Spinal cord (tissue), 10 donors: ENCODE data around the gene SEMA4G. TPM values are rescaled to one million over a fixed set of nuclear protein-coding genes. Genes with fewer than 3 reads are reported as not detected.

Experiments
- DNase-seq, 6 donors: peaks; one replicate each; pipeline versions ENCODE4 v3.0.0 to v3.0.0-alpha.2; 2013 to 2015; ENCODE audit warnings: low spot score in 6 of 6, low read depth in 4 of 6
- H3K27ac ChIP-seq: one replicate; pipeline ENCODE4 v1.5.1; 2013; ENCODE audit warnings: low read depth, low read length, control low read depth
- H3K27me3 ChIP-seq: one replicate; pipeline ENCODE4 v1.6.1; 2013; ENCODE audit warnings: low read length; ENCODE audit not compliant: control insufficient read depth, insufficient read depth
- H3K36me3 ChIP-seq: one replicate; pipeline ENCODE4 v1.6.1; 2013; ENCODE audit warnings: low read length; ENCODE audit not compliant: control insufficient read depth, insufficient read depth
- H3K4me1 ChIP-seq: one replicate; pipeline ENCODE4 v1.6.1; 2013; ENCODE audit warnings: low read length; ENCODE audit not compliant: control insufficient read depth, insufficient read depth
- H3K4me3 ChIP-seq: one replicate; pipeline ENCODE4 v1.5.1; 2013; ENCODE audit warnings: low read depth, low read length, control low read depth
- H3K9me3 ChIP-seq: one replicate; pipeline ENCODE4 v1.6.1; 2013; ENCODE audit warnings: low read length; ENCODE audit not compliant: control insufficient read depth, insufficient read depth
- WGBS: methylation state at CpG from one replicate; pipeline ENCODE4 v1.1.5; 2013; ENCODE audit warnings: missing lambda C conversion rate; ENCODE audit not compliant: insufficient coverage; 5-methylcytosine and 5-hydroxymethylcytosine counted together
- long read RNA-seq, 4 donors: transcript quantifications; one replicate each; lab custom pipeline, GENCODE V29; 2026
- polyA plus RNA-seq, 2 donors: library from polyadenylated mRNA; unstranded; fragments of 120-200 nt; gene quantifications; one replicate each; pipeline ENCODE4 v1.2.1, GENCODE V29; 2013; ENCODE audit not compliant: insufficient read length in 2 of 2
- total RNA-seq, 2 donors: library from RNA; depleted of rRNA in 1 of 2; stranded (reverse); fragments of 120-200 nt in 1 of 2; fragments of >200 nt in 1 of 2; gene quantifications; one replicate each; pipeline versions ENCODE4 v1.2.3 to v1.2.4, GENCODE V29; 2013 to 2014
- donor health status: healthy.

SEMA4G gene, protein sequence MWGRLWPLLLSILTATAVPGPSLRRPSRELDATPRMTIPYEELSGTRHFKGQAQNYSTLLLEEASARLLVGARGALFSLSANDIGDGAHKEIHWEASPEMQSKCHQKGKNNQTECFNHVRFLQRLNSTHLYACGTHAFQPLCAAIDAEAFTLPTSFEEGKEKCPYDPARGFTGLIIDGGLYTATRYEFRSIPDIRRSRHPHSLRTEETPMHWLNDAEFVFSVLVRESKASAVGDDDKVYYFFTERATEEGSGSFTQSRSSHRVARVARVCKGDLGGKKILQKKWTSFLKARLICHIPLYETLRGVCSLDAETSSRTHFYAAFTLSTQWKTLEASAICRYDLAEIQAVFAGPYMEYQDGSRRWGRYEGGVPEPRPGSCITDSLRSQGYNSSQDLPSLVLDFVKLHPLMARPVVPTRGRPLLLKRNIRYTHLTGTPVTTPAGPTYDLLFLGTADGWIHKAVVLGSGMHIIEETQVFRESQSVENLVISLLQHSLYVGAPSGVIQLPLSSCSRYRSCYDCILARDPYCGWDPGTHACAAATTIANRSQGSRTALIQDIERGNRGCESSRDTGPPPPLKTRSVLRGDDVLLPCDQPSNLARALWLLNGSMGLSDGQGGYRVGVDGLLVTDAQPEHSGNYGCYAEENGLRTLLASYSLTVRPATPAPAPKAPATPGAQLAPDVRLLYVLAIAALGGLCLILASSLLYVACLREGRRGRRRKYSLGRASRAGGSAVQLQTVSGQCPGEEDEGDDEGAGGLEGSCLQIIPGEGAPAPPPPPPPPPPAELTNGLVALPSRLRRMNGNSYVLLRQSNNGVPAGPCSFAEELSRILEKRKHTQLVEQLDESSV
- 1 to 10 TPM; 8.6 to 9.9 TPM for total RNA-seq
- 10 to 100 TPM; 67.0 to 72.6 TPM for polyA plus RNA-seq
- long read RNA-seq, donor 1, partial matches to known transcripts: 138 of 215 reads
- long read RNA-seq, donor 1, other reads (novel, unspliced or antisense): 77 of 215 reads
- long read RNA-seq, donor 2, partial matches to known transcripts: 0 of 1 reads
- long read RNA-seq, donor 2, other reads (novel, unspliced or antisense): 0 of 1 reads
- long read RNA-seq, donor 3, partial matches to known transcripts: 0 of 2 reads
- long read RNA-seq, donor 3, other reads (novel, unspliced or antisense): 0 of 2 reads
- long read RNA-seq, donor 4, partial matches to known transcripts: 257 of 296 reads
- long read RNA-seq, donor 4, other reads (novel, unspliced or antisense): 38 of 296 reads

DNA sequence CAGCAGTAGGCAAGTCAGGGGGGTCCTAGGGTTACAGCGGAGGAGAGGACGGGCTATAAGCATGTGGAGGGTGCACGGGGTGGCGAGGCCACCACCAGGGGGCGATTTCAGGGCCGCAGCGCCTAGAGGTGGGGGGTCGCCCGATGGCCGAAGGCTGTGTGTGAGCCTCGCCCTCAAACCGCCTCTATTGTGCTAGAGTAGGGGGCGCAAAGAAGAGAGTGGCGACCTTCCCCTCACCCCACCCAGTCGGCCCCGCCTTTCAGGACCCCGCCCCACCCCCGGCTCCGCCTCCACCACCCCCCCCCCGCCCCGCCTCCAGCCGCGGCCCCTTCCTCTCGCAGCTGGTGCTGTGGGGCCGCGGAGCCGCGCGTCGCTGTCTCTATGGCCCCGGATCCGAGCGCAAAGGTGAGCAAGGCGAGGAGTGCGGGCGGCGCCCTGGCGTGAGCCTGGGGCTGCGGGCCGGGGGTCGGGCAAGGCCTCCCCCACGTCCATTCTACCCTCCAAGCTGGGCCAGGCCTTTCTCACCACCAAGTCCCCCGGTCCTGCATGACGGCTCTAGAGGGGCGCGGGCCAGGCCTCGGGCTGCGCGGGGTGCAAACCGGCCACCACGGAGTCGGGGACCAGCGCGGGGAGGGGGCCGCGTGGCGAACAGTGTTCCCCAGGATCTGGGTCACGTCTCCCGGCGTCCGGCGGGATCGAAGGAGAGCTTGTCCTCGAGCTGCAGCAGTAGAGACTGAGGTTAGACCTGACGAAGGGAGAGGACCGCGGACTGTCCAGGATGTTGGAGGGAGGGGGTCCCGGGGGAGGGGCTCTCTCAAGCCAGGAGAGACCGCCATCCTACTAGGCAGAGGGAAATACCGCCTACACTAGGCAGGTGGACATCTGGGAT lies at the start of gene SEMA4G:
TSS of gene SEMA4G (plus strand) at position 318 of the 889 bp plus-strand sequence. CDS start 3,409 bp downstream, outside the sequence.
- peaks cover 21% of the 10 kb centered on the region for H3K36me3 ChIP-seq
- peak; percentile 15 to 87 (median 39) for DNase-seq
- H3K9me3 ChIP-seq: no peaks in the 10 kb centered on the region
- WGBS: 0% methylated on average over 51 of the region's 70 CpGs
- no peaks in the 10 kb centered on the region for H3K27me3 ChIP-seq
- no peak within 1 kb of the TSS for H3K27ac ChIP-seq
- H3K4me3 ChIP-seq: peak within 1 kb of the TSS; percentile 30
- peaks cover 23% of the 10 kb centered on the region for H3K4me1 ChIP-seq

DNA sequence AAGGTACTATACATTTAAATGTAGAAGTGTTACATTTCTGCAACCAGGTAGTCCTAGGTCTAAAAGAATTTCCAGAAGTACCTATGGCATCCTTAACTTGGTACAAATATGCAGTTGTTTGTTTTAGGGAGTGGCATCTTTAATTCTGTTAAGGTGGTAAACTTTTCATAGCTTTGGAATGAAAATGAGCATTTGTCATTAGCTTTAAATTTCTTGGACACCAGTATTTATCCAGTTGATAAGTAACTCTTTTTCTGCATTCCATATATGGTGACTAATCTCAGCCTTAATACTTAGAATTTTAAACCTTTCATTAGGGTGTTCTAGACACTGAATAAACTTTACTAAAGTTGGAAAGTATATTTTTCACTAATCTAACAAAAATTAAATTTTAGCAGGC lies 45.7 kb upstream of the SEMA4G start:
- peaks cover 41% of the 10 kb centered on the region for H3K36me3 ChIP-seq
- no peak overlapping the region for H3K4me3 ChIP-seq
- no peak for DNase-seq
- H3K9me3 ChIP-seq: no peaks in the 10 kb centered on the region
- H3K27ac ChIP-seq: no peak overlapping the region
- H3K4me1 ChIP-seq: no peaks in the 10 kb centered on the region
- H3K27me3 ChIP-seq: no peaks in the 10 kb centered on the region

DNA sequence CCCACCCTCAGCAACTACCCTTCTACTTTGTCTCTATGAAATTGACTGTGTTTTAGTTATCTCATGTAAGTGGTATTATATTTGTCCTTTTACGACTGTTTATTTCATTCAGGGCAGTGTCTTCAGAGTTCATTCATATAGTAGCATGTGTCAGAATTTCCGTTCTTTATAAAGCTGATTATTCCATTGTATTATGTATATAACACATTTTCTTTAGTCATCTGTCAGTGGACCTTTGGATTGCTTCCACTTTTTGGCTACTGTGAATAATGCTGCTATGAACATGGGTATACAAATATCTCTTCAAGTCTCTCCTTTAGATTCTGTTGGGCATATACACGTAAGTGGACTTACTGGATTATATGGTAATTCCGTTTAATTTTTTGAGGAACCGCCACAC lies 42.0 kb upstream of the SEMA4G start:
- no peak for DNase-seq
- Histone ChIP-seq H3K27me3 (no peaks in the 10 kb centered on the region), H3K4me3 (no peak overlapping the region), H3K36me3 (peaks cover 40% of the 10 kb centered on the region), H3K4me1 (no peaks in the 10 kb centered on the region), H3K9me3 (no peaks in the 10 kb centered on the region), H3K27ac (no peak overlapping the region)
- WGBS: no CpG with 5 or more reads among the region's 5 CpGs

DNA sequence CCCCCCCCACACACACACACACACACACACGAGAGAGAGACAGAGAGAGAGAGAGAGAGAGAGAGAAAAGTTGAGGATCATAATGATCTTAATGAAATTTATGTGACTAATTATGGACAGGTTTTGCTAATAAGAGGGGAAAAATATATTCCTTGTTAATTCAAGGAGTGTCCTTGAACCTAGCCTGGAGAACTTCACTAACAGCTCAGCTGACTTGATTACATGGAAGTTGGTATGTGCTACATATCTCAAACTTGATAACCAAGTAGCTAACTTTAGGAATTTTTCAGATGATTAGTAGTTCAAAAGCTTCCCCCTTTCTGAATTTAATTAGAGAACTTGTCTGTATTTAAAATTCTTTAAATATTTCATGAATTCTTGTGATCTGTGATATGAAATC lies 41.3 kb upstream of the SEMA4G start:
- H3K4me3 ChIP-seq: no peak overlapping the region
- WGBS: no CpG with 5 or more reads among the region's 1 CpG

DNA sequence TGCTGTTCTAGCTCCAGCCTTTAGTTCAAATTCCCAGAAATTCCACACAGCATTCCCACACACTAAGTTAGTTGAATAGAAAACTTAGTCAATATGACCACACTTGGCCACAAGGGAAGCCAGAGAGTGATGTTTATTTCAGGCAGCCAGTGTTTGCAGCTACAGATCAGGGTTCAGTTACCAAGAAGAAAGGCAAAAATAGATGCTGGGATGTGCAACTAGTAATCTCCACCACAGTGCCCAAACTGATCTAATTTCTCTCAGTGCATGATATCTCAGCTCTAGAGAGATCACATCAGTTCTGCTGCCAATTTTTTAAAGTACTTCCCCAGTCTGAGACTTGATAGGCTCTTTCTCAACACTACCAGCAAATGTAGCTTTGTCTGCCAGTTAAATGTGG lies 38.9 kb upstream of the SEMA4G start:
- Histone ChIP-seq H3K9me3 (no peaks in the 10 kb centered on the region), H3K4me1 (no peaks in the 10 kb centered on the region), H3K36me3 (peaks cover 35% of the 10 kb centered on the region), H3K4me3 (no peak overlapping the region), H3K27ac (no peak overlapping the region), H3K27me3 (no peaks in the 10 kb centered on the region)
- DNase-seq: no peak

More for the DNA sequence above, 41.3 kb upstream of the SEMA4G start:
- no peaks in the 10 kb centered on the region for H3K27me3 ChIP-seq
- peaks cover 37% of the 10 kb centered on the region for H3K36me3 ChIP-seq
- DNase-seq: no peak
- H3K9me3 ChIP-seq: no peaks in the 10 kb centered on the region
- H3K27ac ChIP-seq: no peak overlapping the region
- H3K4me1 ChIP-seq: no peaks in the 10 kb centered on the region

DNA sequence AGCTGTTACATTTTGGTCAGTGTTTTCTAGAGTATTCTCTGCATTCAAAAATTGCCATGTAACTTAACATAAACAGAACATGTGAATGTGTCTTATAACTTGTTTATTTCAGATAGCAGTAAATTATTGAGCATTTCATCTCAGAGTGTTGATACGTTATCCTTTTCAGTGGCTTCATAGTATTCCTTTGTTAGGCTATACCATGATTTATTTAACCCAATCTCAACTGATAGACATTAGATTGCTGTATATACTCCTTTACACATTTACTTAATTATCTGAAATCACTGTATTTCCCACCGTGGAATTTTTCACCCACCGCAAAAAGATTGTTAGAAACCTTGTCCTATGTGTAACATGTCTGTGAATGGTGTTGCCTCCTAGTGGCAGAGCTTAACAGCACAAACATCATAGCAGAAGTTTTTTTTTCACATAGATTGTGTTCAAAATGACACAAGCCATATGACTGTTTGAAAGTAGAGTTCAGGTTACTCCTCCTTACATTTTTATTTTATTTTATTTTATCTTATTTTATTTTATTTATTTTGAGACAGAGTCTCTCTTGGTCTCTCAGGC lies 35.1 kb upstream of the SEMA4G start:
- H3K4me1 ChIP-seq: no peaks in the 10 kb centered on the region
- no peaks in the 10 kb centered on the region for H3K9me3 ChIP-seq
- H3K4me3 ChIP-seq: no peak overlapping the region
- peaks cover 41% of the 10 kb centered on the region for H3K36me3 ChIP-seq
- no peak overlapping the region for H3K27ac ChIP-seq
- H3K27me3 ChIP-seq: no peaks in the 10 kb centered on the region
- no CpG with 5 or more reads among the region's 3 CpGs for WGBS
- no peak for DNase-seq

DNA sequence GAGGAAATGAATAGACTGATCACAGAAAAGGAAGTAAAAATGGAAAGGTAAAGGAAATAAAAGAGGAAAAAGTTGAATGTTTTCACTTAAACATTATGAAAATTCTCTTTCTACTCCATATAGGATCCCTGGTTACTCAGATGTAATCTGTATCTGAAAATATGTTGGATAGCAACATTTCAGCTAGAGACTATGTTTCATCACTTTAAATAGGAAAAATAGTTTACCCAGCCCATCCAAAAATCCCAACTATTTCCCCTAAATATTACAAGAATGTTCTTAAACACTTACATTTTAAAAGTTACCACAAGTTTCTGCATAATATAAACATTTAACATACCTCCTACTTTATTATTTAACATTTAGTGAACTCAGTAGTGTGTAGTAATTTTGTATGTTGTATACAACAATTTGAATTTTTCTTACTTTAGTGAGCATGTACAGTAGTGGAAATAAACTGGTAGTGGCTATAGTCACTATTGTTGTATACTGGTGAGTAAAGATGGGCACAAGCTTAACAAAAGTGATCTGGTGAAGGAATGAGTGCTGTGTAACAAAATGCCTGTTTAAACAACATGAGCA lies 29.4 kb upstream of the SEMA4G start:
- no peak for DNase-seq
- Histone ChIP-seq H3K9me3 (no peaks in the 10 kb centered on the region), H3K4me1 (no peaks in the 10 kb centered on the region), H3K4me3 (no peak overlapping the region), H3K27ac (no peak overlapping the region), H3K36me3 (peaks cover 50% of the 10 kb centered on the region), H3K27me3 (no peaks in the 10 kb centered on the region)

DNA sequence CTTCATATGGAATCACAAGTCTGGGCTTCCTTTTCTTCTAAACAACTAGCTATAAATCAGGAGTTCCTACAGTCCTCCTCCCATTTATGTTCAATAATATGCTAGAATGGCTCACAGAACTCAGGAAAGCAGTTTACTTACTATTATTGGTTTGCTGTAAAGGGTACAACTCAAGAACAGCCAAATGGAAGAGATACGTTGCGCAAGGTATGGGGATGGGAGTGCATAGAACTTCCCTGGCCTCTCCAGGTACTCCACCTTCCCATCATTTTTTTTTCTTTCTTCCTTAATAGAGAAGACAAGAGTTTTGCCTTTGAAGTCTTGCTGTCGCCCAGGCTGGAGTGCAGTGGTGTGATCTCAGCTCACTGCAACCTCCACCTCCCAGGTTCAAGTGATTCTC lies 27.1 kb upstream of the SEMA4G start:
- no peak overlapping the region for H3K27ac ChIP-seq
- peaks cover 42% of the 10 kb centered on the region for H3K36me3 ChIP-seq
- no peaks in the 10 kb centered on the region for H3K27me3 ChIP-seq
- no peaks in the 10 kb centered on the region for H3K9me3 ChIP-seq
- no peak overlapping the region for H3K4me3 ChIP-seq
- 100% methylated on average over 1 of the region's 3 CpGs for WGBS
- H3K4me1 ChIP-seq: no peaks in the 10 kb centered on the region
- no peak for DNase-seq
